OCI-LY3 (cell line): ENCODE data around the gene DLX4.

Source experiments
- H2AFZ ChIP-seq: fragments of 200-600, 300-600 bp; shearing (Covaris generic); 2 replicates; pipeline ENCODE4 v1.6.0; 2014; ENCODE audit warnings: antibody characterized with exemption, low read depth, low read length
- H3K27ac ChIP-seq: fragments of 200-600, 300-600 bp; sonication (generic); 2 replicates; pipeline ENCODE4 v1.5.1; 2014; ENCODE audit warnings: mild to moderate bottlenecking, low read length, moderate library complexity, mixed read lengths
- H3K27me3 ChIP-seq: fragments of 200-600, 300-600 bp; sonication (generic); 2 replicates; pipeline ENCODE4 v1.6.1; 2014; ENCODE audit warnings: low read depth, low read length, mixed read lengths
- H3K36me3 ChIP-seq: fragments of 200-600, 300-600 bp; sonication (generic); replicated peaks from 2 replicates; pipeline ENCODE3; 2014; ENCODE audit warnings: low read depth, low read length, mixed read lengths
- H3K4me1 ChIP-seq: fragments of 300-600, 200-600 bp; sonication (generic); 2 replicates; pipeline ENCODE4 v1.6.1; 2014; ENCODE audit warnings: low read length, mixed read lengths
- H3K4me2 ChIP-seq: fragments of 200-600, 300-600 bp; sonication (generic); 2 replicates; pipeline ENCODE4 v1.6.1; 2014; ENCODE audit warnings: low read length, mixed read lengths
- H3K4me3 ChIP-seq: fragments of 300-600, 200-600 bp; sonication (generic); 2 replicates; pipeline ENCODE4 v1.5.1; 2014; ENCODE audit warnings: antibody characterized with exemption, mild to moderate bottlenecking, low read length, moderate library complexity
- H3K79me2 ChIP-seq: fragments of 300-600, 200-600 bp; shearing (Covaris generic); 2 replicates; pipeline ENCODE4 v1.6.1; 2014; ENCODE audit warnings: mild to moderate bottlenecking, low read length, mixed read lengths
- H3K9ac ChIP-seq: fragments of 300-600, 200-600 bp; shearing (Covaris generic); 2 replicates; pipeline ENCODE4 v1.6.0; 2014; ENCODE audit warnings: mild to moderate bottlenecking, low read length, moderate library complexity
- H3K9me3 ChIP-seq: fragments of 200-600, 300-600 bp; shearing (Covaris generic); 2 replicates; pipeline ENCODE4 v1.6.1; 2014; ENCODE audit warnings: low read length, mixed read lengths; ENCODE audit not compliant: insufficient read depth
- H4K20me1 ChIP-seq: fragments of 200-600, 300-600 bp; sonication (generic); 2 replicates; pipeline ENCODE4 v1.6.1; 2016; ENCODE audit warnings: low read length, mixed read lengths; ENCODE audit not compliant: insufficient read depth
- EZH2phosphoT487 ChIP-seq: fragments of 200-600 bp; shearing (Covaris generic); IDR thresholded peaks from 2 replicates; pipeline ENCODE4 v1.6.1; 2018; ENCODE audit warnings: antibody characterized with exemption, mixed run types, low read depth
- TF ChIP-seq, protein P1 (sequence below): fragments of 200-600, 300-600 bp; sonication (generic); IDR thresholded peaks from 2 replicates; pipeline ENCODE4 v1.5.1; 2014; ENCODE audit warnings: antibody characterized with exemption, low read length, low read depth

The DLX4 gene

DNA sequence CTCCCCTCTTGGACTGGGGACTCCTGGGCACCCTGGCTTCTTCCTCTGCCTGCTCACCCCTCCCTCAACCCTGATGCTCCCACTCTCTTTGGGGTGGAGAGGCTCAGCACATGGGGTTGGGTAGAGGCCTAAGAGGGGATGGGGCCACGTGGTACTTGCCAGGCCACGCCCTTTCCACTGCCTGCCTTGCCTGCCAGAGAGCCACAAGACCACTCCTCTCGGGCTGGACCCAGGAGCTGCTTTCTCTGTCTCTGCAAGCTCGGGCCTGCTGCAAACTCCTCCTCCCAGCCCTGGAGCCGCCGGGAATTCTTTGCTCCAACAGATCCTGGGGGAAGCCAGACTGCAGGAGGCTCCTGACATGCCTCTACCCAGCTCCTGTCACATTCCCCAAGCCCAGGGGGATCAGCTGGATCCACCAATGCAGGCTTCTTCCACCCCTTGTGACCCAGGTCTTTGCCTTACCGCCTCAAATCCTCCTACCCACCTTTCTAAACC is 11.8 kb downstream of the DLX4 start:
- no peaks in the 10 kb centered on the region for H3K4me1 ChIP-seq
- no peak overlapping the region for H3K27ac ChIP-seq
- H3K4me3 ChIP-seq: no peak overlapping the region
- no peak overlapping the region for H3K4me2 ChIP-seq
- no peaks in the 10 kb centered on the region for H3K9me3 ChIP-seq
- no peaks in the 10 kb centered on the region for H3K79me2 ChIP-seq
- no peaks in the 10 kb centered on the region for H4K20me1 ChIP-seq
- peaks cover 13% of the 10 kb centered on the region for H3K27me3 ChIP-seq
- TF ChIP-seq EZH2phosphoT487: no peak
- TF ChIP-seq, protein P1, sequence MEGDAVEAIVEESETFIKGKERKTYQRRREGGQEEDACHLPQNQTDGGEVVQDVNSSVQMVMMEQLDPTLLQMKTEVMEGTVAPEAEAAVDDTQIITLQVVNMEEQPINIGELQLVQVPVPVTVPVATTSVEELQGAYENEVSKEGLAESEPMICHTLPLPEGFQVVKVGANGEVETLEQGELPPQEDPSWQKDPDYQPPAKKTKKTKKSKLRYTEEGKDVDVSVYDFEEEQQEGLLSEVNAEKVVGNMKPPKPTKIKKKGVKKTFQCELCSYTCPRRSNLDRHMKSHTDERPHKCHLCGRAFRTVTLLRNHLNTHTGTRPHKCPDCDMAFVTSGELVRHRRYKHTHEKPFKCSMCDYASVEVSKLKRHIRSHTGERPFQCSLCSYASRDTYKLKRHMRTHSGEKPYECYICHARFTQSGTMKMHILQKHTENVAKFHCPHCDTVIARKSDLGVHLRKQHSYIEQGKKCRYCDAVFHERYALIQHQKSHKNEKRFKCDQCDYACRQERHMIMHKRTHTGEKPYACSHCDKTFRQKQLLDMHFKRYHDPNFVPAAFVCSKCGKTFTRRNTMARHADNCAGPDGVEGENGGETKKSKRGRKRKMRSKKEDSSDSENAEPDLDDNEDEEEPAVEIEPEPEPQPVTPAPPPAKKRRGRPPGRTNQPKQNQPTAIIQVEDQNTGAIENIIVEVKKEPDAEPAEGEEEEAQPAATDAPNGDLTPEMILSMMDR: no peak
- no peak overlapping the region for H3K9ac ChIP-seq
- no peaks in the 10 kb centered on the region for H3K36me3 ChIP-seq
- H2AFZ ChIP-seq: no peak overlapping the region

DNA sequence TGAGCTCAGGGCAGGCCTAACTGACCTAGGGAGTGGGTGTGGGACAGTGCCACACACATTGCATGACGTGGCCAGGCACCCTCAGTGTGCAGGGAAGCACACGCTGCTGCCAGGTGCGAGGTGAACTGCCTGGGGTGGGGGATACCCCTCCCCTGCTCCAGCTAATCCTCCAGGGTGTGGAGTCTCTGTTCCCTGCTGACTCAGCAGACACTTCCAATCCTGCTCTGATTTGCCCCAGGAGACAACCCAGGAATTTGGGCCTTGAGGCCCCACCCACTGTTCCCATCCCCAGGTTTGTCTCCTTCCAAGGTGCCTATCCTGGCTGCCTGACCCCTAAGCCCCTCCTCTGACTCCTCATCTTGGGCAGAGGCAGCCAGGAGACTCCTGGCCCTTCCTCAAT is 15.3 kb downstream of the DLX4 start:
- Histone ChIP-seq H3K36me3 (no peaks in the 10 kb centered on the region), H3K4me3 (no peak overlapping the region), H4K20me1 (no peaks in the 10 kb centered on the region), H3K9me3 (no peaks in the 10 kb centered on the region), H3K4me2 (no peak overlapping the region), H3K79me2 (no peaks in the 10 kb centered on the region), H3K4me1 (no peaks in the 10 kb centered on the region), H2AFZ (no peak overlapping the region), H3K27me3 (peaks cover 32% of the 10 kb centered on the region), H3K9ac (no peak overlapping the region), H3K27ac (no peak overlapping the region)
- TF ChIP-seq, protein P1: no peak
- no peak for TF ChIP-seq EZH2phosphoT487

DNA sequence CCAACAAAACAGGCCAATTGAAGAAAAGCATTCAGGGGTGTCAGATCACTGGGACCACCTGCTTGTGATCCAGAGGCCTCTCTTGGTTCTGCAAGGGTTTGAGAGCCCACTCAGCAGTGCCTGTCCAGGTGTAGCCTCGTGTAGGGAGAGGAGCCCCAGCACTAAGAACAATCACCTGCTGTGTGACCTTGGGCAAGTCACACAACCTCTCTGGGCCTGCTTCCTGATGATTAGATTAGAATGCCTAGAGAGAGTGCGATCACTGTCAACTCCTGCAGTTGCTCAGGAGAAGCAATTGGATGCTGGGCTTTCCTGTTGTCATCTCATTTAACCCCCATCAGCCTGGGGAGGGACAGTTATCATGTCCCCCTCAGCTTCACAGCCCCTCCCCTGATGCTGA is 15.8 kb downstream of the DLX4 start:
- H2AFZ ChIP-seq: no peak overlapping the region
- no peak overlapping the region for H3K9ac ChIP-seq
- H4K20me1 ChIP-seq: no peaks in the 10 kb centered on the region
- H3K27ac ChIP-seq: no peak overlapping the region
- peaks cover 37% of the 10 kb centered on the region for H3K27me3 ChIP-seq
- H3K4me1 ChIP-seq: no peaks in the 10 kb centered on the region
- no peak overlapping the region for H3K4me2 ChIP-seq
- H3K79me2 ChIP-seq: no peaks in the 10 kb centered on the region
- H3K9me3 ChIP-seq: no peaks in the 10 kb centered on the region
- H3K4me3 ChIP-seq: no peak overlapping the region
- TF ChIP-seq, protein P1: no peak
- TF ChIP-seq EZH2phosphoT487: no peak
- H3K36me3 ChIP-seq: no peaks in the 10 kb centered on the region

DNA sequence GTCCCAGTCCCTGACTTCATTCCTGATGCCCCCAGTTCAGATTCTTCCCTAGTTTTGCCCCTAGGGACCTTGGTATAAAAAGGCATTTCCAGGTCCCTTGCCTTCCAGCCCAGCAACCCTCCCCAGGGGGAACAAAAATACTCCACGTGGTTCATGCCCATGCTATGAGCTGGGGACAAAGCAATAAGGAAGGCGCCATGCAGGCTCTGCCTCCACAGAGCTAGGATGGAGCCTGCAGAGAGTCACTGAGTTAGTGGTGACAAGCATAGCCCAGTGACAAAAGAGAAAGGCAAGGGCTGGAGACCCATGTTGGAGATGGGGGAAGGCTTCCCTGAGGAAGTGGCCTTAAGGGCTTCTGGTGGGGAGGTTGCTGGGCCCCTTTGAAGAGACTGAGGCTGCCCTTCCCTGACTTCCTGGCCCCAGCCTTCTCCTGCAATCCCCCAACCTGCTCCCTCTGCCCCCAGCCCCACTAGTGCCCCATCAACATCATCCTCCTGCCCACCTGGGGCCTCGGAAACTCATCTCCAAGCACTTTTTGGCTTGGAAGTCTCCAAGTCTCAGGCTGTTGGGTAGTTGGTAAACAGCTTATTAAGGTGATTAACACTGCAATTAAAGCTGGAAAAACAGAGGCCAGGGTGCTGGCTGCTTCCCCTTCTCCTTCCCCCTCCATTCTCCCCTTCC is 16.5 kb downstream of the DLX4 start:
- no peak overlapping the region for H3K4me2 ChIP-seq
- no peaks in the 10 kb centered on the region for H3K9me3 ChIP-seq
- TF ChIP-seq, protein P1: no peak
- TF ChIP-seq EZH2phosphoT487: no peak
- H3K9ac ChIP-seq: no peak overlapping the region
- no peak overlapping the region for H2AFZ ChIP-seq
- no peaks in the 10 kb centered on the region for H3K36me3 ChIP-seq
- no peaks in the 10 kb centered on the region for H3K79me2 ChIP-seq
- H4K20me1 ChIP-seq: no peaks in the 10 kb centered on the region
- H3K27ac ChIP-seq: no peak overlapping the region
- H3K4me3 ChIP-seq: no peak overlapping the region
- H3K4me1 ChIP-seq: no peaks in the 10 kb centered on the region
- H3K27me3 ChIP-seq: peaks cover 37% of the 10 kb centered on the region
